ENCODE measurements around the gene PLEKHH3.
A peak's percentile ranks its signal among the peaks of the same experiment; 100 is the strongest.

Gene PLEKHH3

DNA sequence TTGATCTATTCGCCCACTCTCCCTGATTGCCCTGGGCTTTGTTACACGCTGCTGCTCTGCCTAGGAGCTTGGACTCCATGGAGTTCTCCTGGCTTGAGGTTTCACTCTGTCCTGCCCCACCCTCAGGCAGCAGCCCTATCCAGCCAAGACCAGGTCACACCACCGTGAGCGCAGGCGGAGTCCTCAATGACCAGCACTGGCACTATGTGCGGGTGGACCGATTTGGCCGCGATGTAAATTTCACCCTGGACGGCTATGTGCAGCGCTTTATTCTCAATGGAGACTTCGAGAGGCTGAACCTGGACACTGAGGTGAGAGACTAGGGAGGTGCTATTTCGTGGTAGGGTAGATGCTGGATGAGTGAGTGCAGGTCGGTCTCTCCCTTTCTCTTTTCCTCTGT lies 9.0 kb upstream of the PLEKHH3 start:
- DNase-seq (ENCODE audit: low spot score), result no peak

DNA sequence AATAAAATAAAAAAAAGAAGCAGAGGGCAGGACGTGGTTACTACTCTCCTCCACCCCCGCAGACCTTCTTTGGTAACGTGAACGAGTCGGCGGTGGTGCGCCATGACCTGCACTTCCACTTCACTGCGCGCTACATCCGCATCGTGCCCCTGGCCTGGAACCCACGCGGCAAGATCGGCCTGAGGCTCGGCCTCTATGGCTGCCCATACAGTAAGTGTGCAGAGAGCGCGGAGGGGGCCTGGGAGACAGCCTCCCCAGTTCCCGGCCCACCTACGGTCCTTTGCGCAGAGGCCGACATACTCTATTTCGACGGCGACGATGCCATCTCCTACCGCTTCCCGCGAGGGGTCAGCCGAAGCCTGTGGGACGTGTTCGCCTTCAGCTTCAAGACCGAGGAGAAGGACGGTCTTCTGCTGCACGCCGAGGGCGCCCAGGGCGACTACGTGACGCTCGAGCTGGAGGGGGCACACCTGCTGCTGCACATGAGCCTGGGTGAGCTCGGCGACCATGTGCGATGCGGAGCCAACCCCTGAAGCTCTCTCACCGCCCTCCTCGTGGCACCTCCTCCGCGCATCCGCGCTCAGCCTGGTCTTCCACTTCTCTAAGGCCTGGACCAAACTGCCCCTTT lies 8.2 kb upstream of the PLEKHH3 start:
- no peak for DNase-seq (ENCODE audit: low spot score)

DNA sequence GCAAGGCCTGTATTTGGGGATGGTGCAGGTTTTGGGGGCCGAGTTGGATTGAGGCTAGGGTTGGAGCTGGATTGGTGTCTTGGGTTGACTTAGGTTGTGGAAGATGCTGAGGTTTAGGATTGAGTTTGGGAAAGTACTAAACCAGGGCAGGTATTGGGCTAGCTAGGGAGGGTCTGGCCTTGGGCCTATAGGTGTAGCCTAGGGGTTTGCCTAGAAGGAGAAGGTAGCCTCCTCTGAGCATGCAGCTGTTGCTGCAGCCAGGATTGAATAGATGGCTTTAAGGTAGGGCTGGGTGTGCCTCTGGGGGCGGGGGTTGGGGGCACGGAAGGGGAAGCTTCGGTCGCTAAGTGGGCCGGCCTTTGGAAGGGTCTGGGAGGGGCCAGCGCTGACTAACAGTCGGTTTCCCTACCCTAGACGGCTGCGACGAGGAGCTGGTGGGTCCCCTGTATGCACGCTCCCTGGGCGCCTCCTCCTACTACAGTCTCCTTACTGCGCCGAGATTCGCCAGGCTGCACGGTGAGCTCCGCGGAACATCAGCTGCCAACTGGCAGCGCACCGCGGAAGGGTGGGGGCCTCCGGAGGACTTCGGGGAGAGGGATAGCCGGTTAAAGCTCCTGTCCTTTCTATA lies 6.7 kb upstream of the PLEKHH3 start:
- no peak for DNase-seq (ENCODE audit: low spot score)

DNA sequence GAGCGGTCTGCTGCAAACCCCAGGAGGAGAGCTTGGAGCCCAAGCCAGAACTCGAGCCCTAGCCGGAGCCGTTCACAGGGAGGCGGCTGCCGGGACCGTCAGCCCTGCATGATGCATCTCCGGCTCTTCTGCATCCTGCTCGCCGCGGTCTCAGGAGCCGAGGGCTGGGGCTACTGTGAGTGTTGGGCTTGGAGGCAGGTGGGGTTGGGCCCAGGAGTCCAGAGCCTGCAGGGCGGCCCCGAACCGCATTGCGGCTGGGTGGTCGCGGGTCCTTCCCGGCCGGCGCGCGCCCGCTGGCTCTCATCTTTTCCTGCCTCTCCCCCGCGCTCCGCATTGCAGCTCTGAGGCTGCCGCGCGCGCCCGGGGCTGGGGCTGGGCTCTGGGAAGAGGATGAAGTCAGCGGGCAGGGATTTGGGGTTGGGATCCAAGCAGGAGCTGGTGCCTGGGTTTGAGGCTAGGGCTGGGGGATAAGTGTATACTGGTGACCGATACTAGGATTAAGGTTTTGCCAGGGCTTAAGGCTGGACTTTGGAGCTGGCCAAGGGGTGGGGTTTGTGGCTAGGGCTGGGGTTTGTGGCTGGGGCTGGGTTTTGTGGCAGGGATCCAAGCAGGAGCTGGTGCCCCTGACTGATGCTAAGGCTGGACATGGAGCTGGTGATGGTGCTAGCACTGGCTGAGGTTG lies 6.1 kb upstream of the PLEKHH3 start:
- peak; percentile 86 for DNase-seq (ENCODE audit: low spot score)

DNA sequence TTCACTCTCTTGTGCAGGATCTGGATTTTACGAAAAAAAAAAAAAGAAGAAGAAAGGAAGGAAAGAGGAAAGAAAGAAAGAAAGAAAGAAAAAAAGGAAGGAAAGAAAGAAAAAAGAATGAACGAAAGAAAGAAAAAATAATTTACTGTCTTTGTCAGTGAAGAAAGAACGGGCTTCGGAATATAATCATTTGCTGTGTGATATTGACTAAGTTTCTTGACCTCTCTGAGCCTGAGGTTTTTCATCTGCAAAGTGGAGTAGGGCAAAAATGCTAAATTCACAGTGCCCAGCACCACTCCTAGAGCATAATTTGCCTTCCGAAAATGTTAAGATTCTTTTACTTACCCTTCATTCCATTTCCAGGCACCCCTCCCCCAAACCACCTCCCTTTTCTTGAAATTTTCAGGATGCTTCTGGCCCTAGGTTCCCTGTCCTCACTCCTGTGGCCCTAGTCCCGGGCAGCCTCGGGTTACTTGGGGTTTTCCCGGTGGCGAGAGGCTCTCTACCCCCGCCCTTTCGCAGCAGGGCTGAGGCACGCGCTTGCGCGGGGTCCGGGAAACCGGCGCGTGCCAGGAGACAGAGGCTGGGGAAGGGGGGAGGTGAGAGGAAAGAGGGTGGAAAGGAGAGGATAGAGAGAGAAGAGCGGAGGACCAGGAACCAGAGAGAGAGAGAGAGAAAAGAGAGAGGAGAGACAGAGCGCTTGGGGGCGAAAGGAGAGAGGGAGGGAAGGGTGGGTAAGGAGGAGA lies 5.4 kb upstream of the PLEKHH3 start, which contains the start of gene CNTNAP1:
Gene CNTNAP1 (plus strand): TSS at position 556 of the 746 bp plus-strand sequence. CDS start 299 bp downstream, outside the sequence.
- peak; percentile 95 for DNase-seq (ENCODE audit: low spot score)

DNA sequence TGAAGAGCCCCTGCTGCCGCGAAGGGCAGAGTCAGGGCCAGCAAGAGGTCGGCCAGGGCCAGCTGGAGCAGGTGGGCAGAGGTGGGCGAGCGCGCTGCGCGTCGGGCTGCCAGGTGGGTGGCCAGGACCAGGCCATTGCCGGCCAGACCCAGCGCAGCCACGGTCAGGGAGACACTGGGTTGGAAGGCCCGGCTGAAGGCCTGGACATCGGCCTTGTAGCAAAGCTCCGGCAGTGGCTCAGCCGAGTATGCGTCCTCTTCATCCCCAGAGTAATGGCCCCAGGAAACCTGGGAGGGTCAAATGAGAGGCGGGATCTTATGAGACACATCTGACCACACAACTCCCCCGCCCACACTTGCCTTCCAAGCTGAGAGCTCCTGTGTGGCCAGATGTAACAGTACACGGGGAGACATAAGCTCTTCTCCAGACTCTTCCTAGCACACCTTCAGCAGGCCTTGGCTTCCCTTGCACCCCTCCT lies 3.6 kb upstream of the PLEKHH3 start:
- peak; percentile 42 for DNase-seq (ENCODE audit: low spot score)

DNA sequence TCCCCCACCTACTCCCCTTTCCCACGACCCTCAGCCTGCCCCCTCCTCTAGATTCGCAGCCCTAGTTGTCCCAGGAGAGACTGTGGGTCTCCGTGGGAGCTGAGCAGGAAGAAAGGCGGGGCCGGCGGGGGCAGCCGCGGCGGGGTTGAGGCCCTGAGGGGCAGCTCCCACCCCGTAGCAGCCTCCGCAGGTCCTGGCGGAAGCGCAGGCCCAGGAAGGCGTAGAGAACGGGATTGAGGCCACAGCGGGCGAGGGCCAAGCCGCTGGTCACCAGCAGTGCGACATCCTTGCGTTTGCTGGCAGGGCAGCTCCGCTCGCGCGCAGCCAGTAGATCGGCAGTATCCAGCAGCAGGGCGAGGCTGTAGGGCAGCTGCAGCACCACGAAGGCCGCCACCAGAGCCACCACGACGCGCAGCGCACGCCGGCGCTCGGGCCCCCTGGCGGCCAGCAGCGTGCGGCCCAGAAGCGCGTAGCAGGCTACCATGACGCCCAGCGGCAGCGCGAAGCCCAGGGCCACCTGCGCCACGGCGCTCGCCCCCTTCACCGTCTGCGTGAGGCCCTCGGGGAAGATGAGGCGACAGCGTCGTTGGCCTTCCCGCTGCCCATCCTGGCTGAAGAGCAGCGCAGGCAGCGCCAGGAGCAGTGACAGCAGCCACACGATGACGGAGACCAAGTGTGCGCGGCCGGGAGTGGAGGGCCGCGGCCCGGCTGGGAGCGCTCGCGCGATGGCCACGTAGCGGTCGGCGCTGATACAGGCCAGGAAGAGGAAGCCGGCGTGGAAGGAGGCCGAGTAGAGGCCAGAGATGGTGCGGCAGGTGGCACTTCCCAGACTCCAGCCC lies 2.9 kb upstream of the PLEKHH3 start:
- peak; percentile 90 for DNase-seq (ENCODE audit: low spot score)

DNA sequence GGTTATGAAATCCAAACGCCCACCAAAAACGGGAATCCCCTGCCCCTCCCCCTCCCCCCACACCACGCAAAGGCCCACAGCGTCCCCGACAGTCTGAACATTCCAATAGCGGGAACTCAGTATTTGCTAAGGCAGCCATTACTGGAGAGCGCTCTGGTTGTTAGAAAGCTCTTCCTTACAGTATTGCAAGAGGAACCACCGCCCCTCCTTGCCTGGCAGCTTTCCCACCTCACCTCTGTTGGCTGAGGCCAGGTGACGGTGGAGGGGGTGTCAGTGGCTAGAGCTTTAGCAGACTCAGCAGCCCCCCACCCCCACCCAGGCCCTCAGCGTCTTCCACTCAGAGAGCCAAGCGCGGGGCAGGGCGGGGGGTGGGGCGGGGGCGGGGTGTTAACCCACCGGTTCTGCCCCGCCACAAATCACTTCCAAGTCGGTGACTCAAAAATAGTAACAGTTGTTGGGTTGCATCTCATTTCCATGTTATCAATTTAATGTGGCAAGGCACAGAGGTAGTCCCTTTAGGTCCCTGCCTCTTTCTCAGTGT lies 2.2 kb upstream of the PLEKHH3 start:
- peak; percentile 78 for DNase-seq (ENCODE audit: low spot score)

DNA sequence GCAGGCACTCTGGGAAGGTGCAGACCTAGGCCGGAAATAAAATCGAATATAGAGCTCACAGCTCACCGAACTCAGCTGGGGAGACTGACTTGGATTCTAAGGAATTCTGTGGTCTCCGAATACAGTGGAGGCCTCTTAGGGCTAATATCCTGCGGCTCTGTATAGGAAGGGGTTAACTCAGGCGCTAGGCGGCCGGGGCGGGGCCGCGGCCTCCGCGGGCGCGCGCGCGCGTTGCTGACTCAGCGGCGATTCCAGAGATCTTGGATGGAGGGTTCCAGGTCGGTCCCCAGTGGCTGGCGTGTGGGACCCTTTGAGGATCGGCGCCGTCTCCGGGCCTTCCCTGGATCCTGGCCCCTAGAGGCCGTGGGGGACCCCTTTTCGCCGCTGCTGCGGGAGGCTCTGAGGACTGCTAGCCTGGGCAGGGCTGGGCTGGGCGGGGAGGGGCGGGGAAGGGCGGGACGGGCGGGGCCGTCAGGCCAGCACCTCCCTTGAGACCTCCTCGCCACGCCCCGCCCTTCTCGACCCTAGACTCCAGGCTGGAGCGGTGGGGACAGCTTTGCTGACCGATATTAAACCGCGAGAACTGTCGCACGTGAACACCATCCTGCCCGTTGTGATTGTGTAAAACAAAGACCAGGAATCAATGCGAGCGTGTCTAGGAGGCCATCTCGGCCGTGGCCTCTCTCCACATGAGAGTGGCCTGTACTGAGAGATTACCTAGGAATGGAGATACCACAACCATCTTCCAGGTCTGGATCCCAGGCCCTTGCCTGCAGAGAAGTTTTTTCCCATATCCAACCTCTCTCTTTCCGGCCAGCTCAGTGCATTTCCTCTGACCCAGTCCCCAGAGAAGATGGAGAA lies 1.4 kb upstream of the PLEKHH3 start:
- DNase-seq (ENCODE audit: low spot score), result peak; percentile 98

DNA sequence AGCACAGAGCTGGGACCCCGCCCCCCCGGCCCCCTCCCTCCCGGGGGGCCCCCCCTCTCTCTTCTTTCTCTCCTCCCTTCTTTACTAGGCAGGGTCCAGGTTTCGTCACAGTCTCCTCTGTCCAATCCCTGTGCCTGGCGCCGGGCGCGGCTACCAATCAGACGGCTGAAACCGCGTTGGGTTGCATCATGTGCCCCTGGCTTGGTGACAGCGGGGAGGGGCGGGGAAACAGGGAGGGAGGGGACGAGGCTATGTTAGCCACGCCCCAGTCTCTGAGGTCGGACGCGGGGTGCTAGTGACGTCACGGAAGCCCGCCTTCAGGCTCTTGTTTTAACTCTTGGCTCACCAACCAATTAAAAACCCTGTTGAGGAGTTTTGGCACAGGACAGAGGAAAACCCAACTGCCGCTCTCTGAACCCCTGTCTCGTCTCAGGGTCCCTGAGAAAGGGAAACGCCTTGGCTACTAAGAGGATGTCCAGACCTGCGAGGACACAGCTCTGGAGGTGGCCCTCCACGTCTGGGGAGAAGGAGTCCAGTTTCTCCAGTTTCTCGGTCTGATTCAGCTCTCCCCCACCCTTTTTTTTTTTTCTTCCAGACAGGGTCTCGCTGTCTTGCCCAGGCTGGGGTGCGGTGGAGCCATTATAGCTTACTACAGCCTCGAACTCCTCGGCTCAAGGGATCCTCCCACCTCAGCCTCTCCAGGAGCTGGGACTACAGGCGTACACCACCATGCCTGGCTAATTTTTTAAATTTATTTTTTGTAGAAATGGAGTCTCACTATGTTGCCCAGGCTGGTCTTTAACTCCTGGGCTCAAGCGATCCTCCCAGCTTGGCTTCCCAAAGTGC lies 441 bp upstream of the PLEKHH3 start:
- DNase-seq (ENCODE audit: low spot score), result peak; percentile 100

DNA sequence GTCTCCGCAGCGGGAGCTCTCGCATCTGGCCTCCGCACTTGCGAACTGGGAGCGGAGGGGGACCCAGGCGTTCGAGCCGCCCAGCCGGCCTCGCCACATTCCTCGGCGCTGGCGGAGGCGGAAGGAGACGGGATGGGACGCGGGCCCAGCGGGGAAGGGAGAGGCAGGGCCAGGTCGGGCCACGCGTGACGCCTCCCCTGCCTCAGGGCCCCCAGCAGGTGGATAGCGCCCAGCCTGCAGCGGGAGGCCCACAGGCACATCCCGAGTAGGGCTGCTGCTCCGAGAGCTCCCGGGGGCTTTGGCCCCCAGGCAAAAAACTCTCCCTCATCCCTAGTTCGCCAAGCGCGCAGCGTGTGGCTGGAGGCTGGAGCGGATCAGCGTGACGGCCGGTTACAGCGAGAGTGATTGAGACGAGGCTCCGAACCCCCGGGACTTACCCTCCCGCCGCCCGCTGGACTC lies 800 bp downstream of the PLEKHH3 start:
- peak; percentile 52 for DNase-seq (ENCODE audit: low spot score)

DNA sequence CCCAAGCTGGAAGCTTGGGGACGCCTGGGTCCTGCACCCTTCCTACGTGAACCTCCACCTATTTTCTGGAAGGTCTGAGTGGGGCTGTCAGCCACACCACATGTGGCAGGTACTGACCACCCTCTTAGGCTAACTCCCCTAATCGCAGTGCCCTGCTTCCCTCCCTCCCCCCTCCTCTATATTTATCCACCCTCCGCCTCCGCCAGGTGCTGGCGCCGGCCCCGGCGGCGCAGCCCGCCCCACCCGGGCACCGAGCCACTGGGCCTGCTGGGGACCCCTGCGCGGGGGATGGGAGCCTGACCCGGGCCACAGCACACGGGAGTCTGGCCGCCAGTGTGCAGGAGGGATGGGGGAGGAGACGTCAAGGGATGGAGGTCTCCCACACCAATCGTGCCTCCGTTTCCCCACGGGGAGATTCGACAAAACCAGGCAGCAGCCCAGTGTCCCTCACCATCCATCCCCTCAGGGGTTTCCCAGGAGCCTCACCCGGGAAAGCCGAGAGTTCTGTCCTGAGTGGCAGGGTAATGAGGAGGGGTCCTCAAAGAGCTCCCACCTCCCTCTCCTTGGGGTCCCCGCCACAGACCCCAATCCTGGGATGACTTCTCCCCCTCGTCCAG lies 1.3 kb downstream of the PLEKHH3 start:
- DNase-seq (ENCODE audit: low spot score), result peak; percentile 40

DNA sequence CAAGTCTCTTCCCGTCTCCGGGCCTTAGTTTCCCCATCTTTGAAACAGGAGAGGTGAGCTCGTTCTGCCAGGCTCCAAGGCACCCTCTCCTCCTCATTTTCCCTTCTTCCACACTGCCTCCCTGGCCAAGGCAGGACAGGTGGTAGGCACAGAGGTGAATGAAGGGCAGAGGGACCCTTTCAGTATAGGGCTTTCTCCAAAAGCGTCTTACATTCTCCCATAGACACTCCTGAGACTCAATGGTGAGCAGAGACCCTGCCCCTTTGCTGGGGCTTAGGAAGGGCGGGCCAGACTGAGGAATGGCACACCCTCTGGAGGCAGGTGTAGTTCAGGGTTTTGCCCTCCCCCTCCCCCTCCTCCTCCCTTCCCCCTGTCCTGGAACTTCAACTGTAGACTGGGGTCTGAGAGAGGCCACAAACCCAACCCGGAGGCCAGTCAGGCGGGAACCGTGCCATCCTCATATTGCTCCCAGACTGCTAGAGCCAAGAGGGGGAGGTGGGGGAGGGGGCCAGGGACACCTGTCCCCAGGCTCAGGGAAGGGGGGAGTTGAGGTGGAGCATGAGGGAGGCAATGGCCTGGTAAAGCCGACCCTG lies 1.9 kb downstream of the PLEKHH3 start:
- peak; percentile 42 for DNase-seq (ENCODE audit: low spot score)

DNA sequence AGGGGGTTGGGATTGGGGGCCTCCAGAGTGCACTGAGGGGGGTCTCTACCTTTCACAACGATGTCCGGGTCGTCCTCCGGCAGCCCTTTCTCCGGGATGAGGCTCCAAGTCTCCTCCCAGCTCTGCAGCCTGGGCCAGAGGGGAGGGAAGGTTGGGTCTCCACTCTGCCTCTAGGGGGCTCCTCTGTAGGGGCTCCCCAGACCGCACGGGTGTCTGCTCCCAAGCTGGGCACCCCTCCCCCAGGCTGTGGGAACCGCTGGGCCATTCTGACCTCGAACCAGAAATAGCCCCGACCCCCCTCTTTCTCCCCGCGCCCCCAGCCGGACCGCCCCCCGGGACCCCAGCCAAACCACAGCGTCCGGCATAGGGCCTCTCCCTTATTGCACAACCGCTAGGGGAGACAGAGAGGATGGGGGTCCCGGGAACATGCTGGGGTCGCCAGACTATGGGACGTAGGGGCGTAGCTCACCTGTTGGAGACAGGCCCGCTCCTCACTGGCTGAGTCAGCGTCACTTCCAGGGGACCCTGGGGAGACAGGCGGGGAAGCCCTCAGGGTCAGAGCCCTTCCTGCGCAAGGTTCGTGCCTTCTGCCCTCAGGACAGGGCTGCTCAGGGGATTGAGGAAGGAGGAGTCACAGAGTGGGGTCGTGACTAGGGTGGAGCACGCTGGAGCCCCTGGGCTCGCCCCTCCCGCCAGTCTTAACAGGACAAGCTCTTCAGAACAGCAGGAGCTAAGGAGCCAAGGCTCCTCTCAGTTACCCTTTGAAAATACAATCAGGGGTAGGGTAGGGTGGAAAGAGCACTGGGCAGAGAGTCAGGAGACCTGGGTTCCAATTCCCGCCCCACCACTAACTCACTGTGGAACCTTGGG lies 2.7 kb downstream of the PLEKHH3 start:
- DNase-seq (ENCODE audit: low spot score), result peak; percentile 84

DNA sequence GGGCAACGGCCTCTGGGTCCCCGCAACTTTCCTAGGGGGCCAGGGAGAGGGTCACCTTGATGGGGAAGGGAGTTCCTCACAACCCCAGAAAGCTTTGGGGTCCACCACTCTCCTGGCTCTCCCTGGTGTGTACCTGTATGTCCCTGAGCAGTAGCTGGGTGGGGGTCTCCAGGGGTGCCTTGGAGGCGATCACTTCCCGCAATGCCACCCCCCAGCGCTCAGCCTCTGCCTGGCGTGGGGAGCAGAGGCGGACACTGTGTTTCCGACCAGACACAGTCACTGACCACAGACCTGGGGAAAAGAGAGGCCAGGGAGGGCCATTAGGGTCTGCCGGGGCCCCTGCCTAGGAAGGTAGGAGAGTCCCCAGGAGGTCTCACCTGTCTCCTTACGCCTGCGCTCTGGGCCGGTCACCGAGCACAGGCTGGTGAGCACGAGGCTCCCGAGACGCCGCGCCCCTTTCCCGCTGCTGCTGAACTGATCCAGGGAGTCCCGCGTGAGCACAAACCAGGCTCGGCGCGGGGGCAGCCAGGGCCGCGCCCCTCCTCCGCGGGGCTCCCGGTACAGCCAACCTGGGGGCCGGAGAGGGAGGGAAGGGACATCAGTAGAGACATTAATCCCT lies 3.4 kb downstream of the PLEKHH3 start:
- DNase-seq (ENCODE audit: low spot score), result no peak

DNA sequence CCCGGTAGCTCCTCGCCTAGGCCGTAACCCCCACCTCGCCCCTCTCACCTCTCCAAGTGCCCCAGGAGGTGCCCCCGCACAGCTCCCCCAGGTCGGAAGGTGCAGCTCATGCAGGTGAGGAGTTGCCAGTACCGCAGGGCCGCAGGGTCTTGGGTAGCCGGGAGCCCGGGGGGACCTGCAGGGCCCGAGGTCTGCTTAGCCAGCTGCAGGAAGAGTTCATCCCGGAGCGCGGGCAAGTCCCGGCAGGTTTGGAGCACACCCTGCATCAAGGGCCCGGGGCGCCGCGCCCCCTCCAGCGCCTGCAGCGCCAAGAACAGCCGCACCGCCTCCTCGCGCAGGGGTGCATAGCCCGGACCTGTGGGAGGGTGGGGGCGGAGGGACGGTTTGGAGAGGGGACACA lies 4.8 kb downstream of the PLEKHH3 start:
- no peak for DNase-seq (ENCODE audit: low spot score)
